ENCODE data around the gene CD70.
A peak's percentile ranks its signal among the peaks of the same experiment; 100 is the strongest.
"Not testable (repeated sequence)": the region's sequence is repeated elsewhere in the genome, so short reads cannot be mapped to it uniquely, and the experiment has no call there.

The CD70 gene, protein sequence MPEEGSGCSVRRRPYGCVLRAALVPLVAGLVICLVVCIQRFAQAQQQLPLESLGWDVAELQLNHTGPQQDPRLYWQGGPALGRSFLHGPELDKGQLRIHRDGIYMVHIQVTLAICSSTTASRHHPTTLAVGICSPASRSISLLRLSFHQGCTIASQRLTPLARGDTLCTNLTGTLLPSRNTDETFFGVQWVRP

GRCh38 chr19:6590827-6591319 lies at the start of gene CD70:
TSS of gene CD70 (minus strand) at chr19:6591150. CDS start at chr19:6591002, 148 bp downstream.
- no peak within 1 kb of the TSS for H3K4me3 ChIP-seq (replicated peaks in 1 of 2; ENCODE audit: low read depth in 2 of 2, low read length in 2 of 2)
- DNase-seq (ENCODE audit: low read depth in 2 of 2) = no peak
- no peak for TF ChIP-seq CTCF (IDR thresholded peaks at IDR 0.05; ENCODE audit: low read depth, low read length)

GRCh38 chr19:6640333-6640732 lies 49.4 kb upstream of the CD70 start:
- not testable (repeated sequence) for DNase-seq (ENCODE audit: low read depth in 2 of 2)

GRCh38 chr19:6639439-6639838 lies 48.5 kb upstream of the CD70 start:
- no peak overlapping the region for H3K4me3 ChIP-seq (replicated peaks in 1 of 2; ENCODE audit: low read depth in 2 of 2, low read length in 2 of 2)
- peak in 1 of 2 donors; percentile 27 for DNase-seq (ENCODE audit: low read depth in 2 of 2)
- TF ChIP-seq CTCF (IDR thresholded peaks at IDR 0.05; ENCODE audit: low read depth, low read length) = no peak

More at GRCh38 chr19:6640333-6640732, 49.4 kb upstream of the CD70 start:
- not testable (repeated sequence) for H3K4me3 ChIP-seq (replicated peaks in 1 of 2; ENCODE audit: low read depth in 2 of 2, low read length in 2 of 2)

DNA sequence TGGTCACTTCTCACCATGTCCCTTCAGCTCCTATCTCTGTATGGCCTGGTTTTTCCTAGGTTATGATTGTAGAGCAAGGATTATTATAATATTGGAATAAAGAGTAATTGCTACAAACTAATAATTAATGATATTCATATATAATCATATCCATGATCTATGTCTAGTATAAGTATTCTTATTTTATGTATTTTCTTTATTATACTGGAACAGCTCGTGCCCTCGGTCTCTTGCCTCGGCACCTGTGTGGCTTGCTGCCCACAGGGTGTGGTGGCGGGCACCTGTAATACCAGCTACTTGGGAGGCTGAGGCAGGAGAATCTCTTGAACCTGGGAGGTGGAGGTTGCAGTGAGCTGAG lies 42.5 kb upstream of the CD70 start:
- not testable (repeated sequence) for DNase-seq (ENCODE audit: low read depth in 2 of 2); H3K4me3 ChIP-seq (replicated peaks in 1 of 2; ENCODE audit: low read depth in 2 of 2, low read length in 2 of 2)

DNA sequence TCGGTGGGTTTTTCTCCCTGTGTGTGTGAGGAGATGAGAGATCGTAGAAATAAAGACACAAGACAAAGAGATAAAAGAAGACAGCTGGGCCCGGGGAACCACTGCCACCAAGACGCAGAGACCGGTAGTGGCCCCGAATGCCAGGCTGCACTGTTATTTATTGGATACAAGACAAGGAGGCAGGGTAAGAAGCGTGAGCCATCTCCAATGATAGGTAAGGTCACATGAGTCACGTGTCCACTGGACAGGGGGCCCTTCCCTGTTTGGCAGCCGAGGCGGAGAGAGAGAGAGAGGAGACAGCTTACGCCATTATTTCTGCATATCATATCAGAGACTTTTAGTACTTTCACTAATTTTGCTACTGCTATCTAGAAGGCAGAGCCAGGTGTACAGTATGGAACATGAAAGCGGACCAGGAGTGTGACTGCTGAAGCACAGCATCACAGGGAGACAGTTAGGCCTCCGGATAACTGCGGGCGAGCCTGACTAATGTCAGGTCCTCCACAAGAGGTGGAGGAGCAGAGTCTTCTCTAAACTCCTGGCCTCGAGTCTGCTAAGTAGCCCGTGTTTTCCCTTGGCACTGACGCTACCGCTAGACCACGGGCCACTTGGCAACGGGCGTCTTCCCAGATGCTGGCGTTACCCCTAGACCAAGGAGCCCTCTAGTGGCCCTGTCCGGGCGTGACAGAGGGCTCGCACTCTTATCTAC lies 42.0 kb upstream of the CD70 start:
- H3K4me3 ChIP-seq (replicated peaks in 1 of 2; ENCODE audit: low read depth in 2 of 2, low read length in 2 of 2) = not testable (repeated sequence)
- DNase-seq (ENCODE audit: low read depth in 2 of 2) = peak; percentile 72 to 78
- peak; percentile 74 for TF ChIP-seq CTCF (IDR thresholded peaks at IDR 0.05; ENCODE audit: low read depth, low read length)

GRCh38 chr19:6632002-6632621 lies 41.2 kb upstream of the CD70 start:
- TF ChIP-seq CTCF (IDR thresholded peaks at IDR 0.05; ENCODE audit: low read depth, low read length) = peak; percentile 88
- DNase-seq (ENCODE audit: low read depth in 2 of 2) = peak; percentile 85 to 87

DNA sequence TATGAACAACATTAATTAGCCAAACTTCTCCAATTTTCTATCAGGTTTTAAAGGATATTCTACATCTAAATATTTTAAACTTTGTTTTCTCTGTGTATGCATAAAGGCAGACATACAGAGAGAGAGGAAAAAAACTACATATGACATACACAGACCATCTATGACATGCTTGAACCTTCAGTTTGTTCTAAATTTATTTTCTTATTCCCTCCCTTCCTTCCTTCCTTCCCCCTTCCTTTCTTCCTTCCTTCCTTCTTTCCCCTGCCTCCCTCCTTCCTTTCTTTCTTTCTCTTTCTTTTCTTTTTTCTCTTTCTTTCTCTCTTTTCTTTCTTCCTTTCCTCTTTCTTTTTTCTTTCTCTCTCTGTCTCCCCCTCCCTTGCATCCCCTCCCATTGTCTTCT lies 35.8 kb upstream of the CD70 start:
- DNase-seq (ENCODE audit: low read depth in 2 of 2) = no peak
- no peak overlapping the region for H3K4me3 ChIP-seq (replicated peaks in 1 of 2; ENCODE audit: low read depth in 2 of 2, low read length in 2 of 2)
- no peak for TF ChIP-seq CTCF (IDR thresholded peaks at IDR 0.05; ENCODE audit: low read depth, low read length)

More at GRCh38 chr19:6632002-6632621, 41.2 kb upstream of the CD70 start:
- H3K4me3 ChIP-seq (replicated peaks in 1 of 2; ENCODE audit: low read depth in 2 of 2, low read length in 2 of 2) = no peak overlapping the region
